Hippocampal formation (tissue), 2 donors: ENCODE results near the gene CPE.
"Not testable (repeated sequence)": the region's sequence is repeated elsewhere in the genome, so short reads cannot be mapped to it uniquely, and the experiment has no call there.

Experiments used
- DNase-seq, 2 donors: peaks; one replicate each; lab custom pipeline; 2025; lab: John Stamatoyannopoulos, UW

CPE gene

GRCh38 chr4:165404080-165404479 is 25.3 kb downstream of the CPE start:
- no peak for DNase-seq

GRCh38 chr4:165404696-165405095 is 25.9 kb downstream of the CPE start:
- no peak for DNase-seq

DNA sequence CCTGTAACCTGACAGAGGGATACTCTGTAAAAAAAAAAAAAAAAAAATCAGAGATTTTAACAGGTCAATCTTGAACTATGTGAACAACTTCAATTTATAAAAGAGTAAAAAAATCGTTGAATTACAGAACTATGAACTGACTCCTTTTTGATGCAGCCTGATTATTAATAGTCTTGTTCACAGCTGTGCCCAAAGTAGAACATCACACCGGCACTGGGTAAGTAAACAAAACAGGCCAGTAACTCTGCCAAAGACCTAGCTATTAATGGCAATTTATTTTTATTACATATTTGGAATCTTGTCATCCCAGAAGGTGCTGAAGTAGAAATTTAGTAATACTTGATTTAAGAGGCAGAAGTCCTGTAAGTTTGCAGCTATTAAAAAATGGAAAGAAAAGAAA is 31.4 kb downstream of the CPE start:
- no peak for DNase-seq

DNA sequence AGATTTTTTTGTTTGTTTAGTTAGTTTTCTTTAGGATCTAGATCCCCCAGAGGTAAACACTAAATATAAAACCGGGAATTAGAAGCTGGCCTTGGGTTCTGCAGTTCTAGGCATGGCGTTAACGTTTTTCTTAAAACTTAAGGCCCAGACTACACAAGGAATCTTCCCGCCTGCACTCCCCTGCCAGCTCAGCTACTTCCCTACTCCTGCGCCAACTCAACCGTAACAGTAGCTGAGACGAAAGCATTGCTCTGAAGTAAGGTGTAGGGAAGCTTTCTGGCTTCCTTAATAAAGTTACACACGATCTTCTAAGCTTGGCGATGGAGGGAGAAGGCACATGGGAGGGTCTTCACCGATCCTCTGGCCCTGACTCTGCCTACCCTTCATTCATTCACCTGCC is 37.1 kb downstream of the CPE start:
- no peak for DNase-seq

DNA sequence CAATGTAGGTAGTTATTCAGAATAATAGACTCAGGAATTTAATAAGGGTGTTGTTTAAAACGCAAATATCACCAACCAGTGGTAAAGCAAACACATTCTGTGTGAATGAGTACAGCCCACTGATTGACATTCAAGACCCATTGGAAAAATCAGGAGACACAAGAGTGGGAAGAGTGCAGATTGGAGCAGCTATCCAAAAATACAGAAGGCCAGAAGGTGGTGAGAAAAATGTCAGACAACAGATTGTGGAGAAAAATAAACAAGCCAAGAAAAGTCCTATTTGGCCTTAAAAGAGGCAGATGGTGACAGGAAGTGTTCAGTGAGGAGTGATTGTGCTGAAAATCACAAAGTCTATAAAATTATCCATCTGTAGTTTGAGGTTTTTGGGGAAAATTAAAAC is 39.3 kb downstream of the CPE start:
- peak in 1 of 2 donors; percentile 40 for DNase-seq

DNA sequence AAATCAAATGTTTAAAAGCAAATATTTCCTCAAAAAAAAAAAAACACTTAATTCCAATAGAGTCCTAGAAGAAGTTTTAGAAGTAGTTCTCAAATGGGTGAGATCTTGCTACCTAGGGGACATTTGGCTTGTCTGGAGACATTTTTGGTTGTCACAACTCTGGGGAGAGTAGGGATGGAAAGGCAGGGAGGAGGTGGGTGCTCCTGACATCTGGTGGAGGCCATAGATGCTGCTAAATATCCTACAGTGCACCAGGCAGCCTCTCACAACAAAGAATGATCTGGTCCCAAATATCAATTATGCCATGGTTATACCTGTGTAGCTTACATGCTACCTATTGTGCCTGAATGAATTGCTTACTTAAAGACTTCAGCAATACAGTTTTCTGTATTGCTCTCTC is 46.8 kb downstream of the CPE start:
- no peak for DNase-seq

DNA sequence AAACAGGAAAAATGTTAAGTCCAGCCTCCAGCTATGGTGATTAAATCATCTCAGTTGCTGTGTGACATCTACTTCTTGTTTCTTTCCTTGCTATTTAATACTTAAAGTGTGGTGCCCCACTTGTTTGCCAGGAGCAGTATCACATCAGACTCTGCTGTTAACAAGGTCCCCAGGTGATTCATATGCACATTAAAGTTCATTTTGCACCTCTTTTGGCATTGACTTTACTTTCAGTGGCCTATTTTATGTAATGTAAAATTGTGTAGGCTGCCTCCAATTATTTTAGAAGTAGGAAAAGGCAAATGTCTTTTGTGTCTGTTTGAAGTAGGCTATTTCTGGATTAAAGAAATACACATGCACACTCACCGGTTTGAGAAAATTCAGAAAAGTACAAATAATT is 47.5 kb downstream of the CPE start:
- DNase-seq: no peak

DNA sequence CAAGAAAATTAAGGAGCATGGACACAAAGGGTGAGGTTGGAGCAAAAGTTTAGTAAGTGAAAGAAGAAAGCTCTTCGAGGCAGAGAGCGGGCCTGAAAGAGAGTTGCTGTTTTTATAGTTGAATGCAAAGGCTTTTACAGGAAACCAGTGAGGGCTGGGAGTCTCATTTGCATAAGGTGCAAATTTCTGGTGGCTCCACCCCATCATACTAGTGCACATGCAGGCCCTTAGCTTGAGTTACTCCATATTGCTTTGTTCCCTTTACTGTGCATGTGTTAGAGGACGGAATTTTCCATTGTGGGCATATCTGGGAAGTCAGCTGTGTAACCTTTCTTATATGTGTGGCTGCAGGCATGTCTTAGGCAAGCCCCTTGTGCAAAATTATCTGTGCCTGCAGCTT is 48.0 kb downstream of the CPE start:
- DNase-seq: no peak

DNA sequence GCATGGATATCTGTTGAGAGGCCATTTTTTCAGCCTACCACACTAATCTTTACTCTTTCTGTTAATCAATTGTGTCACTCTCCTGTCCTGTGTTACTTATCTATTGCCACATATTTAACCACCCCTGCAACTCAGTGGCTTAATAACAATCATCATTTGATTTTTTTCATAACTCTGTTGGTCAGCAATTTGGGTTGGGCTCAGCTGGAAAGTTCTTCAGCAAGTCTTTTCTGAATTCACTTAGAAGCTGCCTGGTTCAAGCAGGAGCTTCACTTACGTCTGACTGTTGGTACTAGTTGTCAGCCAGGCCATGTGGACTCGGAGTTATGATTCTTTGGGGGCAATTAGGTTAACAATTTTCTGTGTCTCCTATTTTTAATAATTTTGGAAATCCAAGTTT is 50.1 kb downstream of the CPE start:
- DNase-seq: no peak

DNA sequence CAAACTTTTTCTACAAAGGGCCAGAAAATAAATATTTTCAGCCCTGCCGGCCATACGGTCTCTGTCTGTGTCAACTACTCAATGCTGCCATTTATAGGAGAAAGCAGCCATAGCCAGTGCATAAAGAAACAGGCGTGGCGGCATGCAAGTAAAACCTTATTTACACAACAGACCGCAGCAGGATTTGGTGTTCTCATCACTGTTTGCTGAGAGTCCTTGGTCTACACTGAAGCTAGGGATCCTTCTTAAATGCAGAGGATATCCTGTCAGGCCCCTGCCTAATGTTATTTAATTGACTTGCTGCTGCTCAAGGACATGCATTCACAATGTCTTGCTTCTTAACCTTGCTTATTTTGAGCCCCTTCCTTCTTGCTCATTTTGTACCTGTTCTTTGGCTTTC is 54.7 kb downstream of the CPE start:
- DNase-seq: no peak

GRCh38 chr4:165437691-165438090 is 58.9 kb downstream of the CPE start:
- no peak for DNase-seq

GRCh38 chr4:165439344-165439743 is 60.5 kb downstream of the CPE start:
- peak in 1 of 2 donors; percentile 20 for DNase-seq

DNA sequence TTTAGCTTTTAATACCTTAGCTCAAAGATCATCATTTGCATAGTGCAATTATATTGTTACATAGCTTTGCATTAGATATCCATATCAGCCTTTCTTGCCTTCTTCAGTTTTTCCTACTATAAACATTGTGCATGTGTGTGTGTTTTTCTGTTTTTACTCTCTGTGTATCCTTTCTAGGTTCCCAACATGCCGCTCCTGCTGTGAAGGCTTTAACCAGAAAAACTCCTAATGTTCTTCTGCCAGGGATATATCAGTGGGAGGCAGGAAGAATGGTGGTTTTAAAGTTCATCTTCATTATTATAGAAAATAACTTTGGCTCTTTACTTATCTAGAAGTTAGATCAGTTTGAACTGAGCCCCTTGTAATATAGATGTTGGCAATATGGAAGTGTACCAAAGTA is 61.2 kb downstream of the CPE start:
- no peak for DNase-seq

DNA sequence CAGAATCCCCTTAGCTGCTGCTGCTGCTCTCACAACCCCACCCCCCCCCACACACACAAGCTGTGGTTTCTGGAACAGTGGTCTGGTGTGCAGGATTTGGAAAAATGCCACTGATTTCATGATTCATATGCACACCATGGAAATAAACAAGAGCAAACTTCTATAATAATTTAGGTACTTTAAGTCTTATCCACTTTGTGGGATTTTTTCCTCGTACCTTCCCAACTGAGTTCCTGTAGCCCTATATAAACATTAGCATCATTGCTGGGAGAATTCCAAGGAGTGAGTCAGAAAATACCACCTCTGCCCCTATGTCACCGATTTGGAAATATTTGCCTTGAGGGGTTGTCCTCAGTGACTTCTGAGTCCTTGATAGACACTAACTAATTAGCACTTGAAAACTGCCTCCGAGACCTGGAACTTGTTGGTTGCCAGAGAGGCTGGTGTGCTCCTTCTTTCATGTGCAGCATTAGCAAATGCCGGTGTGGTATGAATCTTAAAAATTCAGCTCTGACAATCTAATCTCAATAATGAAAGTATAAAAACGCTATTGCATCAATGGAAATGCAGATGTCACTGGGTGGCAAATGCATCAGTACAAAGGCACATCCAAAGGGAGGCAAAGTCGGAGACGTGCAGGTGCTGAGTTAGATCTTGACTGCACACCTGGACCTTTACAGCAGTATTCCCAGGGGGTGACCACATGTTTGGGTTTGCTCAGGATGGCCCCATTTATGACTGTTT is 61.8 kb downstream of the CPE start:
- DNase-seq: no peak

DNA sequence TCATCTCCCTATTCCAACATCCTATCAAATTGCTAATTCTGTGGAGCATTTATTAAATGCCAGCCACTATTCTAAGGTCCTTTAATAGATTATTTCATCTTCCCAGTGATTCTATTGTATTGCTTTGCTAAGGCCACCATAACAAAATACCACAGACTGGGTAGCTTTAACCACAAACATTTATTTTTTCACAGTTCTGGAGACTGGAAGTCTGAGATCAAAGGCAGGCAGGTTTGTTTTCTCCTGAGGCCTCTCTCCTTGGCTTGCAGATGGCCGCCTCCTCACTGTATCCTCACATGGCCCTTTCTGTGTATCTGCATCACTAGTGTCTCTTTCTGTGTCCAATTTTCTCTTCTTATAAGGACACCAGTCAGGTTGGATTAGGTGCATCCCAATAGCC is 64.5 kb downstream of the CPE start:
- no peak for DNase-seq

- no peak for DNase-seq
These were observed 69.9 kb downstream of the CPE start for GRCh38 chr4:165448700-165449099.

DNA sequence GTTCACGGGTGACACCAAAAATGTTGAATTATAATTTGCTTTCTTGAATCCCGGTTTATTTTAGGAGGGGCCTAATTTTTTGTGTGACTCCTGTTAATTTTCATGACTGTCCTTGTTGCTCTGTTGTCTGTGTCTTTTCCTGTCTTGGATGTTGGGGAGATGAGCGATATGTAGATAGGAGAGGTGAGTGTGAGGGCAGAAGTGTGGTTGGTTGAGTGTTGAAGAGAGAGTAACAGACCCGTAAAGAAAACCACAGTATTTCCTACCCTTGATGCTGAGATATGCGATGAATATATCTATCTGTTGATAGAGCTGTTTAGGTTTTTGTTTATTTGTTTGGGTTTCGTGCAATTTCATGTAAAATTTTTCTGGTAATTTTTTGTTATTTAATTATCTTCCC is 70.5 kb downstream of the CPE start:
- no peak for DNase-seq

GRCh38 chr4:165450871-165451270 is 72.1 kb downstream of the CPE start:
- DNase-seq: no peak

GRCh38 chr4:165453140-165453539 is 74.3 kb downstream of the CPE start:
- not testable (repeated sequence) for DNase-seq

- DNase-seq: no peak
These were observed 75.6 kb downstream of the CPE start for GRCh38 chr4:165454426-165454825.

- DNase-seq: no peak
These were observed 79.0 kb downstream of the CPE start for GRCh38 chr4:165457793-165458192.

GRCh38 chr4:165458471-165458870 is 79.7 kb downstream of the CPE start:
- DNase-seq: no peak

DNA sequence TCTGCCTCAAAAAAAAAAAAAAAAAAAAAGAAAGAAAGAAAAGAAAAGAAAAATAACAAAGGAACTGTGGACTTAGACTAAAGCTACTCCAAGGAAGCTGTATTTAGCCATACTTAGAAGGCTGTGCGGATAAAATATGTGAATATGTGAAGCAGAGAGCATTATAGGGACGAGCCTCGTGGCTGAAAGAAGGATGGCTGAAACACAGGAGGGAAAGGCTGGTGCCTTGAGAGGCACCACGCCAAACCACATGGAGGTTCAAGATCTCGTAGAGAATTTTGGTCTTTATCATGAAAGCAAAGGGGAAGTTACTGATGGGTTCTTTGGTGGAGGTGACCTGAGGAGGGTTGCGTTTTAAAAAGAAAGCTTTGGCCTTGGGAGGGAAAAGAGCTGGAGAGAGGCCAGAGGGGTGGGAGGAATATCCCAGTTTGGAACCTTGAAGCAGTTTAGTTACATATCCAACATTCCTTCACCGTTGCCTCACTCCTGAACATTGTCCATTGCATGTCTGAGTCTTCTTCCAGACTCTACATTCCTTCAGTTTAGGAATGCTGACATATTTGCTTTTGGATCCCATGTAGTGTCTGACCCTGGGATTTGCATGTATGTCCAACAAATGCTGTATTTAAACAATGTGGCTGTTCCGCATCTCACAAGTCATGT is 82.5 kb downstream of the CPE start:
- DNase-seq: no peak

DNA sequence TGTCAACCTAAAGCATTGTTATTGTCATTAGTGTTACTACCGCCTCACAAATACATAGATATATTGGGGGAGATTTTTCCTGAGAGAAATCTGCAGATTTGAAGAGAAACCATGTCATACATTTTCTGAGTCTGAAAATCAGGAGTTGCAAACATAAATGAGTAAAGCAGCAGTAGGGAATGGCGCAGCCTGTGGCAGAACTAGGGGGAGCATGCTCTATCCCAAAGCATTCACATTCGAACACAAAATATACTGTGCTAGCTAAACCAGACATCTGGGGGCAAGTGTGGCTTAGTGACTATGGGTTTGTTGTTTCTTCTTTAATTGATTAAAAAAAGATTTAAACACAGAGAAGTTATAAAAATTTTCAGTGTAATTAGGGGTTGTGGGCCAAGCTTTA is 83.2 kb downstream of the CPE start:
- DNase-seq: no peak
